Ecto neural progenitor cell (in vitro differentiated cells): ENCODE results near the gene FSTL4.

Experiments used
- DNase-seq: peaks from one replicate; pipeline ENCODE4 v3.0.0-alpha.2; 2018; ENCODE audit warnings: low spot score

FSTL4 gene

DNA sequence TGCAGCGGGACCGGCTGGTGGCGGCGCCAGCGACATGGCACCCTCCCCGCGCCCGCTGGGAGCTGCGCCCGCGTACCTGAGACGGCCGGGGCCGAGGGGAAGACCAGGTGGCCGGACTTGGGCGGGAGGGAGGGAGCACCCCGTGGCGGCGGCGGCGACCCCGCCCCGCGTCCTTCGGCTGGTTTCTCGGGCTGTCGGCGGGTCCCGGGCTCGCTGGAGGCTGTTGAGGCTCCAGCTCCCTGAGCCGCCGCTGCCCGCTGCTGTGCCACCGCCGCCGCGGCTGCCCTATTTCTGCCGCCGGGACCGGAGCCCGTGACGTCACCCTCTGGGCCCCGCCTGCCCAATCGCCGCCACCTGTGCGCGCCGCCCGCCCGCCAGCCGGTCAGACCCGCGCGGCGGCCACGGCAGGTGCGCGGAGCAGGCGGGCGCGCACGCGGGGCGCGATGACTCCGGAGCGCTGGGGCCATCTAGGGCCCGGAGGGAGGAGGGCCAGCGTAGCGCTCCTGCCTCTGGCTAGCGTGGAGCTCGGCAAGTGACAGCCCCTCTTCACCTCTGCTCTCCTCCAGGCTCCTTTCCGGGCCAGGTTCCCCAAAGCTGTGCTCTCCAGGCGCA, at the start of gene FSTL4:
Gene FSTL4 (minus strand): TSS at position 293 of the 612 bp plus-strand sequence.
- peak; percentile 68 for DNase-seq

GRCh38 chr5:133661389-133661788, 49.0 kb upstream of the FSTL4 start:
- no peak for DNase-seq

DNA sequence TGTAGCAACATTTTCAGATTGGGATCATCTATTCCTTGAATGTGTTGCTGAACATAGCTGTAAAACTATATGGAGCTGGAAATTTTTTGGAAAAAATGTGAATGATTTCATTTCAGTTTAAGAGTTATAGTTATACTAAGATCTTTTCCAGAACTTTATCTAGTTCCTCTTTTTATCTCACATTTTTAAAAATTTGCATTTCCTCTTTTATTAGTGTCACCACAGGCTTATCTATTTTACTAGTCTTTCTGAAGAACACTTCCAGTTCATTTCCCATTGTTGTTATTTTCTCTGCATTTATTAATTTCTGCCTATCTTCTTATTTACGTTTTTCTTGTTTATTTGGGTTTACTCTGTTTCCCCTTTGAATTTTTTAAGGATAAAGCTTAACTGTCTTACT, 46.0 kb upstream of the FSTL4 start:
- no peak for DNase-seq

DNA sequence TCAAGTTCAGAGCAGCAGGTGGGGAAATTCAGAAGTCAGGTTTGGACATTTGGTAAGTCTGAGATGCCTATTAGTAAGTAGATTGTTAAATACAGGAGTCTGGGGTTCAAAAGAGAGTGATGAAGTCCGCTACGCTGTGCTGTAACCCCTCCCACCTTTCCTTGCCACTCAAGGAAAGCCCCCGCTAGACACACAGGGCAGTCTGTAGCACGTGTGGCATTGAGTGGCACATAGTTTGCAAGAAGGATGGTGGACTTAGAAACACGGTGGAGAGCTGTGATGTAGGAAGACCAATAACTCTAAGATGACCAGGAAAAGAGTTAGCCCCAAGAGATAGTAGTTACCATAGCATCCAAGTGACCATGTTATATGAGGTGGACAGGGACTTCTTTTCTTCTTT, 44.7 kb upstream of the FSTL4 start:
- no peak for DNase-seq

DNA sequence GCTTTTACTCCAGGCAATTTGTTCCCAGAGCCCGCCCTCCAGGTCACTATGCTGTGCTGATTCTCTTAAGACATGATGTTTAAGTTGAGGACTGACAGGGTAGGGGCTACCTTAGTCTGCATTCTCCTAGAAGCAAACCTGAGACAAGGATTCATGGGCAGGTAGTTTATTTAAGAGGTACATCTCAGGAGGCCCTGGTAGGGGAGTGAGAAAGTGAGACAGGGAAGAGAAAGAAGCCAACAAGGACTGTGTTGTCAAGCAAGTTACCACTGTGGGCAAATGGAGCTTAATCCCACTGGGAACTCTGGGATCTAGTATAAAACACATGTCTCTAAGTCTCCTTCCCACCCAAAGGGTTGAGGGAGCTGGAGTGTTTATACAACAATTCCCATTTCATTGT, 43.6 kb upstream of the FSTL4 start:
- DNase-seq: no peak

GRCh38 chr5:133653760-133654049, 41.4 kb upstream of the FSTL4 start:
- no peak for DNase-seq

- no peak for DNase-seq
These were observed 40.8 kb upstream of the FSTL4 start for GRCh38 chr5:133652951-133653759.

GRCh38 chr5:133644000-133644865, 31.9 kb upstream of the FSTL4 start:
- DNase-seq: no peak

- DNase-seq: no peak
These were observed 31.0 kb upstream of the FSTL4 start for GRCh38 chr5:133643365-133643764.

DNA sequence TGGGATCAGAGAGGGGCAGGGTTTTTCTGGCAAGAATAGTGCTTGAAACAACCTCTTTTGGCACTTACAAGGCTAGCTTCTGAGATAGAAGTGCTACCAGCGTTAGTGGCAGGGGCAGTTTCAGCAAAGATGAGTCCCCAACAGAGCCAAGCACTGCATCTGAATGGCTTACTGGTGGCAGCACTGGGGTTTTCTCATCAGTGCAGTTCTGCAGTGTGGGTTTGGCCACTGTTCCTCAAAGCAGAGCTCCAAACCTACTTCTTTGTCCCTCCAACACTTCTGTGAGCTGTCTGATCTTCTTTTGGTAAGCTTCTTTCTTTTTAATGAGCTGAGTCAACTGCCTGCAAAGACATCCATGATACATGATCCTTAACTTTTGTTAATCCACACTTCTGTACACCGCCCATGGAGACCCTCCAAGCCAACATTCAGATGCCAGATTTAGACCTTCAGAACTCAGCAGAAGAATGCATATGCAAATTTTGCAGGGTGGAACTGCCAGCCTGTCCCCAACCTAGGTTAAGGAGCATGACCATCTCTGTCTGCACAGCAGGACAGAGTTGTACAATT, 29.9 kb upstream of the FSTL4 start:
- no peak for DNase-seq

DNA sequence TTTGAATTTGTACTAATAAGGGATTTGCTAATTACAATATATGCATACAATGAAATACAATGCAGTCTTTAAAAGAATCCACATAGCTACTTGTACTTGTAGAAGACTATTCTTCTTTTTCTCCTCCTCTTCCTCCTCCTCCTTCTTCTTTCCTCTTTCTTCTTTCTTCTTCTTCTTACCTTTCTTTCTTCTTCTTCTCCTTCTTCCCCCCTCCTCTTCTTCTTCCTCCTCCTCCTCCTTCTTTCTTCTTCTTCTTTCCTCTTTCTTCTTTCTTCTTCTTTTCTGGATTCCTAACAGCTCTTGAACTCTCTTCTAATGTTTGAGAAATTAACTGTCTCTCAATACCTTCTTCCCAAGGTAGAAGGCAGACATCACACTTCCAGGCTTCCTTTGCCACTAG, 29.3 kb upstream of the FSTL4 start:
- DNase-seq: no peak

DNA sequence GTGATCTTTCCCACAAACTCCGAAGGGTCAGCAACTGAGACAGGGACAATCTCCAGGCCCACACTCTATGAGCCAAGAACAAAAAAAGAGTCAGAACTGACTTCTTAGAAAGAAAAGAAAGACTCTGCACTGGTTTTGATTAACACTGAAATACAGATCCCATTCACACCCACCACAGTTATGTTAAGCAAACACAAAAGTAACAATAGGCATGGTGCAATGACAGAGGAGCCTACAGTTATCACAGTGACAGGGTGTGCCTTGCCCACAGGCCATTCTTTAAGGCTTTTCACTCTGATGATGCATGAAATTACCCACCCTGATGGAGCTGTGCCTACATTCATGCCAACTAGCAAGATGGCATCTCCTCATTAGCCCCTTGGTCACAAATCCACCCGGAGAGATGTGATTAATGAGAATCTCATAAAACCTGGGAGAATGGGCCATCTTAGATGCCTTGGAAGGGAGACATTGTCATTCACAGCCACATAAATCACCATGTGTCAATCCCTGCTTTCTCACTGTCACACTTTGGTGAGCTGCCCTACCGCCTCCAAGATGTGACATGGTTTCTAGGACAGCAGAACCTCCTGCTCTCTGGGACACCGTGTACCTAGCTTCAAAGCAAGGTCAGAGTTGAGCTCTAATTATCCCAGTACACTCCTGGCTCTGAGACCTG, 27.6 kb upstream of the FSTL4 start:
- no peak for DNase-seq

DNA sequence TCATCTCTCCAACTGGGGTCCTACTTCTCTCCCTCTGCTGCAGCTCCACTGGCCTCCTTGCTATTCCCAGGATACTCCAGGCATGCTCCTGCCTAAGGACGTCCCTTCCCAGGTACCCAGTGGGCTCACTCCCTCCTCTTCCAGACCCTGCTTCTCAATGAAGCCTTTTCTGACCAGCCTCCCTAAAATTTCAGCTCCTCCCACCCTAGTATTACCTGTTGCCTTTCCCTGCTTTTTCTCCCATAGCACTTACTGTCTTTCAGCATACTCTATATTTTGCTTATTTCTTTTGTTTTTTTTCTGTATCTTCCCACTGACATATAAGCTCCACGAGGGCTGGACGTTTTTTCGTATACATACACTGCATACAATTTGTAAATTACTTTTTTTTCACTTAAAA, 26.1 kb upstream of the FSTL4 start:
- DNase-seq: no peak

- DNase-seq: no peak
These were observed 24.9 kb upstream of the FSTL4 start for GRCh38 chr5:133637206-133637605.

DNA sequence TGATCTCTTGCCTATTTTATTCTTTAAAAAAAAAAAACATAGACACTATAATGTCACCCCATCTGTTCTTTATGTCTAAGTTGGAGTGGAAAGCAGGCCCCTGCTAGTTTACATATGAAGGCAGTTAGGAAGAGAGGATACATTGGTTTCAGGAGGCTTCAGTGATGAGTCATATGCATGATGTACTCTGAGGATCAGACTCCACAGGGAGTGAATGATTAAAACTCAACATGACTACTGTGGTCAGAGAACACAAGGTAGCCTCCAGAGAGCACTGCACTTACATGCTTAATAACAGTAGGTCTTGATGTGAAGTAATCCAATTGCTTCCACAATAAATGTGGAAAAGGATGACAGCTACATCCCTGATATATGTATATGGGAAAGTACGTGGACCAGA, 22.7 kb upstream of the FSTL4 start:
- DNase-seq: no peak

- DNase-seq: no peak
These were observed 14.8 kb upstream of the FSTL4 start for GRCh38 chr5:133627180-133627579.

DNA sequence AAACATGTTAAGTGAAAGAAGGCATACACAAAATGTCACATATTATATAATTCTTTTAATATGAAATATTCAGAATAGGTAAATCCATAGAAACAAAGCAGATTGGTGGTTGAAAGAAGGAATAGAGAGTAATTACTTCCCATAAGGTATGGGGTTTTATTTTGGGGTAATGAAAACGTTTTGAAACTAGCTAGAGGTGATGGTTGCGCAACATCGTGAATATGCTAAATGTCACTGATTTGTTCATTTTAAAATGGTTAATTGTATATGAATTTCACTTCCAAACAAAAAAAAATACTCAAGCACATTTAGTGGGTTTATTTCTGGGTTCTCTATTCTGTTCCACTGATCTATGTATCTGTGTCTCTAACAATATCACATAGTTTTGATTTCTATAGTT, 12.0 kb upstream of the FSTL4 start:
- no peak for DNase-seq

DNA sequence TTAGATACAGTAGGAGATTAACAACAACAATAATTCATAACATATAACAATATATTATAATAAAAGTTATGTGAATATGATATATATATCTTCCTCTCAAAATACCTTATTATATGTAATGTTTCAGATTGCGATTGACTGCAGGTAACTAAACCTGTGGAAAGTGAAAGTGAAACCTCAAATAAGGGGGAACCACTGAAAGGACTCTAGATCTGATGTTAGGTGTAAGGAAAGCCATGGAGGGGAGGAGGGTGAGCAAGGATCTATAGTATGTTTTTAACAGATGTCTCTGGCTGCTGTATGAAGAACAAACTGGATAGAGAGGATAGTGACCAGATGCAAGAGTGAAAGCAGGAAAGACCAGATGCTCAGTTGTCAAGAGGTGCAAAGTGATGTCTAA, 5.8 kb upstream of the FSTL4 start:
- no peak for DNase-seq

DNA sequence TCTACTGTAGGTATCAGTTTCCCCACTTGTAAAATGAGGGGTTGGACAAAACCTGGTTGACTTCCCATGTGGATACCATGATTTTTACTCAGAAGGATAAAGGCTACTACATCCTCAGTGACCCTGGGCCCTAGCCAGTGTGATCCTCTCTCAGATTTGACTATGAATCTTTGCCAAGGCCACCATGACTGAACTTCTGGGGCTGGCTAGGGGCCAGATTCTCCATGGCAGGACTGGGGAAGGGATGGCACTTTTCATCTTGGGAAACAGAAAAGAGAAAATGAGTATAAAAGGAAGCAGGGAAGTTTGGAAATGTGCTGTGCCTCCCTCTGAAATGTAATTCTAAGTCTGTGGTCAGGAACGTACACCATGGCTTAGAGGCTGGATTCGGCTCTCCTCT, 1.4 kb upstream of the FSTL4 start:
- DNase-seq: no peak

DNA sequence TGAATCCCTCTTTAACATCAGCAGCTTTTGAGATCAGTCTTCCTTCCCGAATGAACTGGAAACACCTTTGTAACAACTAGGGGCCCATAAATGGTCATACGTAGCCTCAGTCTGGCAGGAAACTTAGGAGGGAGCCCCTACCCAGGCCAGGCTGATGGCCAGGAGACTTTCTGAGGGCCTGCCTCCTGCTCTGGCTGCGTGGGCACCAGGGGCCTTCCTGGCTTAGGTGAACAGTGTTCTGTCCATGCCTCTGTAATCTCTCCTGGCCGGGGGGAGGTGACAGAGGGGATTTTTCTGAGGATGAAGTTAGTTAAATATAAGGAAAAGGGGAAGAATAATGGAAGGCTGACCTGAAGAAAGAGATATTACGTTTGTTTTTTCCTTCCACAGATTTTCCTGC, 843 bp upstream of the FSTL4 start:
- no peak for DNase-seq

DNA sequence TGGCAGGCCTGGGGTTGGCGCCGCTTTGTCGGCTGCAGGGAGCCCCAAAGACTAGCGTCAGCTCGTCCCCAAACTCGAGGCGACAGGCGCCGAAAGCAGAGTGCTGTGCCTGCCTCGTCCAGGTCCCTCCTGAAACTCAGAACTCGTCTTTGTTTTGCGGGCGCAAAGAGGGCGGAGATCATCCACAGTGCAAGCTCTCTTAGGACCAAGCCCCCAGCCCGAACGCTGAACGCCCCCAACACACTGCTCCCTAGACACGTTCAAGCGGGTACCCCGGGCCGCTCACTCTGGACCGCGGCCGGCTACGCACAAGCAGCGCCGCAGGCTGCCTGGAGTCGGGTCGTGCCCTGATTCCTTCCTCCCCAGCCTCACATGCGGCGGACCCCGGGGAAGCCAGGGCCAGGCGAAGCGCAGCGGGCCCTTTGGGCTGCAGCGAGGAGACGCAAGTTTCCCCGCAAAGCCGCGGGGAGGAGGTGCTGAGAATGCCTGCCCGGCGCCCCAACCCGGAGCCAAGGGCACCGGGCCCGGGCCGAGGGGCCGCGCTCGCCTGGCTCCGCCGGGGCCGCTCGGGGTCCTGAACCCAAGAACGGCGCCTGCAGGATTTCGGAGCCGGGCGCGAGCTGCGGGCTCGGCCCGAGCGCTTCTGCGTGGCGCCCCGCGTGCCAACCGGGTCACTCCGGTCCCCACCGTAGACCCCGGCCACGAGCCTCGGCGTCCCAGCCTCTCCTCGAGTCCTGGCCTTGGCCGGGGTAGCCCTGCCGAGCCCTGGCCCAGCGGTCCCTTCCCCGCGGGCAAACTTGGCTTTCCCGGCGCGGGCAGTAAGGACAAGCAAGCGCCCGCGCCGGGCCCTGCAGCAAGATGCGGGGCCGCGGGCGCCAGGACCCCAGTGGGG, 738 bp downstream of the FSTL4 start:
- DNase-seq: peak; percentile 57
